IPS DF 19.7 (cell line): Measurements from ENCODE around the gene ATP9A.

ENCODE experiments used
- DNase-seq: peaks from one replicate; pipeline ENCODE4 v3.0.0-alpha.2; 2013; ENCODE audit warnings: low read depth, low spot score

The ATP9A gene

DNA sequence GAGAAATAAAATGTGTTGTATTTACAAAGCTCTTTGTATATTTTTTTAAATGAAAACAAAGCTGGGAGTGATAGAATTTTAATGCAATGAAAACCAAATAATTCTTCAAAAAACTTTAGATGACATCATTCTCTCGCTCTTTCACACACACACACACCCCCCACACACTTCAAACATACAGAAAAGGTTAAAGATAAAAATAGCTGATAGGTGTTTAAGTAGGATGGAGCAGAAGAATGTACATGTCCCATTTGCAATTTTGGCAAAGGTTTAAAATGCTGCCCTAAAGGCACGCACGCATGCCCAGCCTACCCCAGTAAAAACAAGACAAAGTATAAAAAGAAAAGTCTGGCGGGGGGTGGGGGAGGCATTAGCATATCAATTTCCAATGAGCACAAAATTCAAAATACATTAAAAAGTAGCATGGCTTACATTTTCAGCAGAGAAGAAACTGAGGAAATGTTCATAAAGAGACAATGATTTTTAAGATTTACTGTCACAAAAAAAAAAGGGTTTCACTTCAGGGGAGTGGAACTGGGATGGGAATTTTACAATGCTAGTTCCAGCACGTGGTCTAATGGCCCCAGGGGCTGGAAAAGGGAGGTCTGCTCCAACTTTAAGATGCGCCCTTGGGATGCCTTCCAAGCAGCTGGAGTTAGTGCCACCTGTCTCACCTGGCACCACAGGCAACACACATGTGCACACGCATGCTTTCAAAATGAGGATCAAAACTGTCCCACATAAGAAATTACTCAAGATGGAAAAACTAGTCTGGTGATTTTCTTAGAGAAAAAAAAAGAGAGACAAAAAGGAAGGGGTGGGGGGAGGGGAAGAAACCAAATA, 170.6 kb downstream of the ATP9A start:
- DNase-seq, result no peak

GRCh38 chr20:51596668-51597388, 171.4 kb downstream of the ATP9A start:
- no peak for DNase-seq

- DNase-seq, result no peak
Measured at GRCh38 chr20:51595744-51596143, 172.4 kb downstream of the ATP9A start.

DNA sequence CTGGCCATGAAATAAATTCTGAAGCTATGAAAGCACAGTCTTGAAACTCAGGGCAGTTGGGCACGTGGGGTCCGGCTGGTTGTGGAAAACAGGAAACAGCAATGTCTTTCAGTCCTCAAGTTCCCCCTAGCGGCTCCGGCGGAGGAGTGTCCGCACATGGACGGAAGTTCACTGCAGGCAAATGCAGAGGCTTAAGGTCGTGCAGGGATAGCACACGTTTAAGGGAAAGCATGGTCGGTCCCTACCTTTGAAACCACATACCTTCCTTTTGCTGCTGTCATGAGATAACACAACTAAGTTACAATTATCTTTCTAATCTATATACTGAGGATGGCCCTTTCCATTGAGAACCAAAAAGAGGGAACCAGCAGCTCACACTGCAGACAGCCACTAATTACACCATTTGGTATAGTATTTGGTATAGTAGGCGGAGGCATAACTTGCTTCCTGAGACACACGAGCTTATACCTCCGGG, 173.1 kb downstream of the ATP9A start:
- peak; percentile 67 for DNase-seq

- no peak for DNase-seq
Measured at GRCh38 chr20:51594236-51595057, 173.7 kb downstream of the ATP9A start.

DNA sequence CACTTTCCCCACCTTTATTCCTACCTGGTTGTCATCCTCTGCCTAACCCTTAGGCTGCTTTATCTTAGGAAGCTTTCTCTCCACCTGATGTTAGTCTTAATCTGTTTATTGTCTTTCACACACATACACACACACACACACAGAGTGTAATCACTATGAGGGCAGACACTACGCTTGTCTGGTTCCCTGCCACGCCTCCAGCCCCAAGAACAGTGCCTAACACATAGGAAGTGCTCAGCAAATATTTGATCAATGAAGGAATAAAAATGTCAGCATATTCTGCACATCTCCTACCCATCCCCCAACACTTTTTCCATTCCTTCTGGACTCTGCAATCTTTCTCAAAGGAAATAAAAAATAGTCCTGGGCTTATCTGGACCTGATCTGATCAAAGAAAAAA, 174.6 kb downstream of the ATP9A start:
- DNase-seq, result no peak

DNA sequence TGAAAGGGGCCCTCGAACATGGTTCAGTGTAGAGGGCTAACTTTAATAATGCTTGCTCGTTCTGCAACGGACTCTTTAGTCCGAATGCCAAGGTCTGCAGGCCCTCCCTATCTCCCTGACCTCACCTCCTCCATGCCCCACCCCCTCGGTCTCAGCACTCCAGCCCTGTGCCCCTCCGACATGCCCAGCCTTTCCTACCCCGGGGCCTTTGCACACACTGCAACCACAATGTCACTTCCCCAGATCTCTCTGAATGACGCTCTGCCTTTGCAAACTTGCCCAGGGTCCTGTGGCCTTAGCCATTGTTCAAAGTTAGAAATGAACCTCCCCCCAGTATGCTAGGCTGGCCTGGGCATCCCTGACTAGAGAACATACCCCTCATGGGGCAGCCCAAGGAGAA, 175.6 kb downstream of the ATP9A start:
- no peak for DNase-seq

DNA sequence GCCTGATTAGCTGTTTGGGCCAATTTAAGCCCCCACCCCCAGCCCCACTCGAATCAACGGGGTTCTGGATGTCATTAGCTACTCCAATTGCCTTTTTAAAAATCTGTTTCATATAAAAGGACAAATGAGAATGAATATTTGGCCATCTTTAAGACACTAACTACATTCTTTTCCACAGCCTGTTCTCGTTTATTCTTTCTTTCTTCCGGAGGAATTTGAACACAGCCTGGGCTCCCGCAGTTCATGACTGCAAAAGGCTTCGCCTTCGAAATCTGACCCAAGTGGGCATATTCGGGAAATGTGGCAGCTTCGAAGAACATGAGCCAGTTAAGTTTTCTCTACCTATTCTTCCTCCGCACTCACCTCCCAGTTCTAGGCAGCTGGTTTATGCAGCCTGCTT, 176.3 kb downstream of the ATP9A start:
- DNase-seq, result no peak

DNA sequence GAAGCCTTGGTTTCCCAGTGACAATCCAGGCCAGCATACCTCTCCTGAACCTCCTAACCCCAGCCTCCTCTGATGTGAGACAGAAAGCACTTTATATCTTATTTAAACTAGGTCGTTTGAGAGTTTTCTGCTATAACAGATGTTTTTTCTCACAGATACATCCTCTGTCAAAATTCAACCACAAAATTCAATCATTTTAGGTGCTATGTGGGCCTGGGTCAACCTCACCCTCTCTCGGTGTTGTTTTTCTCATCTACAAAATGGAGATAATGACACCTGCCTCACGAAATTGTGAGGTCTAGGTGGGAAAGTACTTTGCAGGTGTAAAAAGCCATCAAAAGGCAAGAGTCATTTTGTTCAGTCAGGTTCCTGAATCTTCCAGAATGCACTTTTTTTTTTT, 179.4 kb downstream of the ATP9A start:
- DNase-seq, result no peak

- no peak for DNase-seq
Measured at GRCh38 chr20:51587145-51587544, 181.0 kb downstream of the ATP9A start.

GRCh38 chr20:51586005-51586440, 182.2 kb downstream of the ATP9A start:
- DNase-seq, result no peak

DNA sequence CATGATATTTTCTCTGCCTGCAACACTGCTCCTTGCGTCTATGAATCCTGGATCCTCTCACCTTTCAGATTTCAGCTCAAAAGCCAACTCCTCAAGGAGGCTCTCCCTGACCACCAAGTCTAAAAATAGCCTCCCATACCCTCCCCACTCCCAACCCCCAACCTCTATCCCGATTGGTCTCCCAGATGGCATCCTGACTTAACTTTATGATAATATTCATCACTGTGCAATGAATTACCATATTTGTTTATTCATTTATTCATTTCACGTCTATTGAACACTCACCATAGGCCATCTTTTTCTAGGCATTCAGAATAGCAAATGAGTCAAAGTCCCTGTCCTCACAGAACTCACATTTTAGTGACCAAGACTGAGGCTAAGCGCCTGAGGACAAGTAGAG, 183.0 kb downstream of the ATP9A start:
- no peak for DNase-seq

- no peak for DNase-seq
Measured at GRCh38 chr20:51584737-51585136, 183.5 kb downstream of the ATP9A start.

- DNase-seq, result no peak
Measured at GRCh38 chr20:51584116-51584515, 184.1 kb downstream of the ATP9A start.

DNA sequence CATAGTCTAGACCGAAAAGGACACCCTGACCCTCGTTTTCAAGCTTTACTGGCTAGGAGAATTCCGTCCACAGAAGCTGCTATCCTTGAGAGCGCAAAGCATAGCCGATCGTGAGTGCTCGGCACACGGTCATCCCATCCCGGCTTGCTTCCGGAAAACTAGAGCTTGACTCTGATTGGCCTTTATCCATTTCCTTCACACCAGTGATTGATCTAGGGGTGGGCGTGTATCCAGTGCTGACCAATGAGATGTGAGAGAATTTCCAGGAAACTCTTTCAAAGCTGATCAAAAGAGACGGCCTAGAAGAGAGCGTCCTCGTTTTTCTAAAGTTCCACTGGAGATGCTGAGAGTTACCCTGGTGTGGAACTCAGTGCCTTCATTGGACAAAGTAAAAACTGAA, 184.7 kb downstream of the ATP9A start:
- DNase-seq, result no peak

DNA sequence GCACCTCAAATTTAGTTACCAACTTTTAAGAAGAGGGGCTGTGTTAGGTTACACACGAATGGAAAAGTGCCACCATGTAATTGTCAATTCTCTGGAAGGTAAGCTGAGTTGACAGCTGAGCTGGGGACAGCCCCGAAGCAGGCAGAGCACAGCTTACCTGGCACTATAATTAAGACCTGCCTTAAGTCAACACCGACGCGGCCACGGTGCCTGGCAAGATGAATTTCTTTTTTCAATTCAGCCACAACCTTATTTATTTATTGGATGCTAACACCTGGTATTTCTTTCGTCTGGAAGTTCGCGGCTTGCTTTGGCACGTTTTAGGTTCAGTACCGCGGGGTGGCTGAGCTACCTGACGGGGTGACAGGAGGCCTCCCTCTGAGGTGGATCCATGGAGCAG, 185.1 kb downstream of the ATP9A start:
- DNase-seq, result no peak

- DNase-seq, result no peak
Measured at GRCh38 chr20:51581571-51581970, 186.6 kb downstream of the ATP9A start.

GRCh38 chr20:51579137-51579536, 189.1 kb downstream of the ATP9A start:
- DNase-seq, result no peak

GRCh38 chr20:51578145-51578459, 190.1 kb downstream of the ATP9A start:
- DNase-seq, result no peak

DNA sequence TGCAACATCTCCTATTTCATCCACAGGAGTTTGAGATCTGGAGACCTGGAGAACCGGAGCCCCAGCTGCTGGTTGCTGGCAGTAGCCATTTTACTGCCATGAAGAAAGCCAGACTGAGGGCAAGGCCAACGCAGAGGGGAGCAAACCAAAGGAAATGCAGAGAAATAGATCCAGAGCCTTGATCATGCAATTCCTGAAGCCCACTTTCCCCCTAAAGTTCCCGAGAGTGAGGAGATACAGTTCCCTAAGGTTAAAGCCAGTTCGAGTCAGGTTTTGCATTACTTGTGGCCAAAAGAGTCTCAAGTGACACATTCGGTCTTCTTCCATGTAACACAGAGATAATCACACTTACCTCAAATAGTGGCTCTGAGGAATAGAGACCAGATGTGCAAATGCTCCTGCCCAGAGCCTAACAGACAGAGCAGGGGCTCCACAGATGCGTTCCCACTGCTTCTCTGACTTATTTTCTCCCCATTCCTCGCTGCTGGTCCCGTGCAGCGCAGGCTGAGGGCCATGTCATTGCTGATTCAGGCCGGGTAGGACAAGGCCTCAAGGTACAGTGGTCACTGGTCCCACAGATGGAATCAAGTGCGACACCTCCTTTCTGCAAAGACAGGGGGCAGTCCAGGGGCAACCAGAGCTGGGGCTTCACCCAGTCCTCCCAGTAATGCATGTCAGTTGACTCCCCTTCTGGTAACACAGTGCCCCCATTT, 190.6 kb downstream of the ATP9A start:
- no peak for DNase-seq

DNA sequence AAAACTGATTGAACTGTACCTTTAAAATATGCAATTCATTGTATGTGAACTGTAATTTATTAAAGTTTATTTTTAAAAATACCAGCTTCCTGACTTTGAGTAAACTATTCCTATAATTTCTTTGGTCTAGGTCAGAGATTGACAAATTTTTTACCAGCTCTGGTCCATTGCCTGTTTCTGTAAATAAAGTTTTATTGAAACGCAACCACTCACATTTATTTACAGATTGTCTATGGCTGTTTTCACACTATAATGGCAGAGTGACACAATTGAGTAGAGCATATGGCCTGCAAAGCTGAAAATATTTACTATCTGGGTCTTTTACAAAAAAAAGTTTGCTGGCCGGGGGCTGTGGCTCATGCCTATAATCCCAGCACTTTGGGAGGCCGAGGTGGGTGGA, 192.7 kb downstream of the ATP9A start:
- no peak for DNase-seq
